ENCODE measurements around the gene PDS5A.
"Not testable (repeated sequence)": the region's sequence is repeated elsewhere in the genome, so short reads cannot be mapped to it uniquely, and the experiment has no call there.

- not testable (repeated sequence) for TF ChIP-seq CTCF (IDR thresholded peaks at IDR 0.05; ENCODE audit: insufficient read depth, low read length); SPI1 (IDR thresholded peaks at IDR 0.05; ENCODE audit: borderline replicate concordance, low read depth); POLR2AphosphoS5 (IDR thresholded peaks at IDR 0.05; ENCODE audit: low read depth)
These were observed 195.7 kb downstream of the PDS5A start for GRCh38 chr4:39781988-39782387.

Data from HL-60 (cell line).